Measurements from ENCODE around the gene SLC16A3.

SLC16A3 gene

DNA sequence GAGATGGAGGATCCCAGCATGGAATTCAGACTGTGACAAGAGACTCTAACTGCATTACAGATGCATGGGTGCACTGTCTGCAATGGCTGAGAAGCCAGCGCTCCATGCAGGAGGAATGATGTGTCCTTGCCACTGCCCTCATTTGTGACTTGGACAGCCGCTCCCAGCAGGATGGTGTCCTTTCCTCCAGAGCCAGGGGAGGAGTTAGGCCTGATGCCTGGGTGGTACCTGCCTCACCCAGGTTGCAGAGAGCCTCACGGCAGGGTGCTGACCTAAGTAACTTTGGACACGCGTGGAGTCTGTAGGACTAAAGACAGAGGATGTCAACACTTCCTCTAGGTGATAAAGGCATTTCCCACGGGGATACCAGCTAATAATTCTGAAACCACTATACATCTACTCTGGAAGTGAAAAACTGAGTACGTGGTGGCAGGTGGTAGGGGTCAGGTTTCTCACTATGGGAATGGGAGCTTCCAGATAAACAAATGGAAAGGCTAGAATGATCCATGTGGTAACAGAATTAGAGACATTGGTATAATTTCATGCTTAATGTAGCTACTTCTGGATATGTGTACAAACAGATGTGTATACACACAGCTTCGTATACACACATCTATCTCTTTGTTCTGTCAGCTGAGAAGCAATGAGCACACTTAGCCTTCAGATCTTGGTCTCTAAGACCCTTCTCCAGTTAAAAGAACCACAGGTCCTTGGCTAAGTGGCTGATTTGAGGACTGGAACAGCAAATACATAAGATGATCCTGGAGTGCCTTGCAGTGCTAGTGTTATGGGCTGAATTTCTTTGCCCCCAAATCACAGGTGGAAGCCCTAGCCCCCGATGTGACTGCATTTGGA lies 58.4 kb downstream of the SLC16A3 start:
- DNase-seq (ENCODE audit: low read depth), result no peak

- DNase-seq (ENCODE audit: low read depth), result peak; percentile 93
Observed at GRCh38 chr17:82287868-82288801, 59.3 kb downstream of the SLC16A3 start.
